Adipocyte (in vitro differentiated cells): Measurements from ENCODE around the gene HNRNPAB.
A peak's percentile ranks its signal among the peaks of the same experiment; 100 is the strongest.

Experiments used
- DNase-seq: peaks from one replicate; pipeline ENCODE4 v3.0.0-alpha.2; 2015; ENCODE audit warnings: low read depth
- H3K27me3 ChIP-seq: replicated peaks from 2 replicates; pipeline ENCODE4 v1.7.0; 2013; ENCODE audit warnings: mild to moderate bottlenecking, low read length, moderate library complexity; ENCODE audit not compliant: control insufficient read depth, insufficient read depth
- H3K36me3 ChIP-seq: 2 replicates; pipeline ENCODE4 v1.7.0; 2013; ENCODE audit warnings: low read length, mild to moderate bottlenecking, moderate library complexity; ENCODE audit not compliant: control insufficient read depth, insufficient read depth, severe bottlenecking
- H3K4me1 ChIP-seq: 2 replicates; pipeline ENCODE4 v1.7.0; 2013; ENCODE audit warnings: mild to moderate bottlenecking, low read length, moderate library complexity; ENCODE audit not compliant: control insufficient read depth, insufficient read depth
- H3K4me3 ChIP-seq: 2 replicates; pipeline ENCODE4 v1.7.0; 2013; ENCODE audit warnings: mild to moderate bottlenecking, low read length, moderate library complexity
- H3K9ac ChIP-seq: 2 replicates; pipeline ENCODE4 v1.7.0; 2013; ENCODE audit warnings: mild to moderate bottlenecking, low read length, moderate library complexity
- H3K9me3 ChIP-seq: 2 replicates; pipeline ENCODE4 v1.7.0; 2013; ENCODE audit warnings: mild to moderate bottlenecking, low read length, moderate library complexity; ENCODE audit not compliant: control insufficient read depth

Gene HNRNPAB

GRCh38 chr5:178214160-178214803 lies 9.9 kb downstream of the HNRNPAB start:
- no peaks in the 10 kb centered on the region for H3K27me3 ChIP-seq
- H3K36me3 ChIP-seq, result peaks cover 89% of the 10 kb centered on the region
- H3K4me1 ChIP-seq, result no peaks in the 10 kb centered on the region
- no peak overlapping the region for H3K9ac ChIP-seq
- H3K9me3 ChIP-seq, result no peaks in the 10 kb centered on the region
- no peak for DNase-seq
- no peak overlapping the region for H3K4me3 ChIP-seq

GRCh38 chr5:178215280-178216002 lies 11.1 kb downstream of the HNRNPAB start:
- H3K9me3 ChIP-seq, result no peaks in the 10 kb centered on the region
- no peak for DNase-seq
- no peak overlapping the region for H3K9ac ChIP-seq
- no peak overlapping the region for H3K4me3 ChIP-seq
- no peaks in the 10 kb centered on the region for H3K27me3 ChIP-seq
- H3K4me1 ChIP-seq, result no peaks in the 10 kb centered on the region
- peaks cover 83% of the 10 kb centered on the region for H3K36me3 ChIP-seq

GRCh38 chr5:178216088-178216534 lies 11.8 kb downstream of the HNRNPAB start:
- no peak overlapping the region for H3K9ac ChIP-seq
- H3K27me3 ChIP-seq, result no peaks in the 10 kb centered on the region
- H3K9me3 ChIP-seq, result no peaks in the 10 kb centered on the region
- no peak overlapping the region for H3K4me3 ChIP-seq
- peaks cover 82% of the 10 kb centered on the region for H3K36me3 ChIP-seq
- H3K4me1 ChIP-seq, result no peaks in the 10 kb centered on the region
- no peak for DNase-seq

- no peak for DNase-seq
- no peaks in the 10 kb centered on the region for H3K27me3 ChIP-seq
- H3K4me1 ChIP-seq, result no peaks in the 10 kb centered on the region
- no peak overlapping the region for H3K9ac ChIP-seq
- H3K9me3 ChIP-seq, result no peaks in the 10 kb centered on the region
- H3K4me3 ChIP-seq, result no peak overlapping the region
- peaks cover 82% of the 10 kb centered on the region for H3K36me3 ChIP-seq
Observed at GRCh38 chr5:178216779-178217178, 12.4 kb downstream of the HNRNPAB start.

GRCh38 chr5:178218237-178218776 lies 14.0 kb downstream of the HNRNPAB start:
- H3K4me3 ChIP-seq, result no peak overlapping the region
- H3K27me3 ChIP-seq, result no peaks in the 10 kb centered on the region
- H3K36me3 ChIP-seq, result peaks cover 78% of the 10 kb centered on the region
- no peak for DNase-seq
- H3K9ac ChIP-seq, result no peak overlapping the region
- H3K4me1 ChIP-seq, result no peaks in the 10 kb centered on the region
- H3K9me3 ChIP-seq, result no peaks in the 10 kb centered on the region

- no peaks in the 10 kb centered on the region for H3K9me3 ChIP-seq
- no peaks in the 10 kb centered on the region for H3K4me1 ChIP-seq
- H3K36me3 ChIP-seq, result peaks cover 72% of the 10 kb centered on the region
- H3K4me3 ChIP-seq, result no peak overlapping the region
- no peak overlapping the region for H3K9ac ChIP-seq
- H3K27me3 ChIP-seq, result no peaks in the 10 kb centered on the region
- DNase-seq, result peak; percentile 47
Observed at GRCh38 chr5:178218827-178219226, 14.5 kb downstream of the HNRNPAB start.

GRCh38 chr5:178221282-178221681 lies 16.9 kb downstream of the HNRNPAB start:
- no peaks in the 10 kb centered on the region for H3K9me3 ChIP-seq
- no peak overlapping the region for H3K9ac ChIP-seq
- no peaks in the 10 kb centered on the region for H3K4me1 ChIP-seq
- H3K36me3 ChIP-seq, result peaks cover 56% of the 10 kb centered on the region
- H3K4me3 ChIP-seq, result no peak overlapping the region
- no peak for DNase-seq
- no peaks in the 10 kb centered on the region for H3K27me3 ChIP-seq

GRCh38 chr5:178221853-178222252 lies 17.5 kb downstream of the HNRNPAB start:
- no peak for DNase-seq
- H3K9me3 ChIP-seq, result no peaks in the 10 kb centered on the region
- no peaks in the 10 kb centered on the region for H3K4me1 ChIP-seq
- H3K27me3 ChIP-seq, result no peaks in the 10 kb centered on the region
- peaks cover 54% of the 10 kb centered on the region for H3K36me3 ChIP-seq
- no peak overlapping the region for H3K4me3 ChIP-seq
- no peak overlapping the region for H3K9ac ChIP-seq

GRCh38 chr5:178222292-178222691 lies 18.0 kb downstream of the HNRNPAB start:
- no peaks in the 10 kb centered on the region for H3K9me3 ChIP-seq
- peaks cover under 1% of the 10 kb centered on the region for H3K4me1 ChIP-seq
- H3K9ac ChIP-seq, result no peak overlapping the region
- peaks cover 56% of the 10 kb centered on the region for H3K36me3 ChIP-seq
- H3K4me3 ChIP-seq, result no peak overlapping the region
- no peaks in the 10 kb centered on the region for H3K27me3 ChIP-seq
- DNase-seq, result no peak

- no peak for DNase-seq
- Histone ChIP-seq H3K9me3 (no peaks in the 10 kb centered on the region), H3K4me1 (peaks cover 8% of the 10 kb centered on the region), H3K27me3 (no peaks in the 10 kb centered on the region), H3K9ac (no peak overlapping the region), H3K4me3 (no peak overlapping the region), H3K36me3 (peaks cover 63% of the 10 kb centered on the region)
Observed at GRCh38 chr5:178223196-178223773, 19.0 kb downstream of the HNRNPAB start.

GRCh38 chr5:178223828-178224335 lies 19.5 kb downstream of the HNRNPAB start:
- Histone ChIP-seq H3K9me3 (no peaks in the 10 kb centered on the region), H3K4me1 (peaks cover 14% of the 10 kb centered on the region), H3K27me3 (no peaks in the 10 kb centered on the region), H3K9ac (no peak overlapping the region), H3K4me3 (no peak overlapping the region), H3K36me3 (peaks cover 63% of the 10 kb centered on the region)
- DNase-seq, result no peak
